Activated B cell treated with CpG ODN at 0.5 μM for 24 hours (primary cell): ENCODE measurements around the gene ACAN. TPM values are rescaled to one million over a fixed set of nuclear protein-coding genes. Genes with fewer than 3 reads are reported as not detected.

Experiments
- ATAC-seq: fragments of 200-7000 bp; cut with Tn5 transposase; one replicate; pipeline ENCODE4 v1.10.0; 2021; ENCODE audit warnings: low read depth, mild to moderate bottlenecking, moderate library complexity
- CTCF ChIA-PET: fragments of 350-600 bp; sonication (Branson Sonifier 250); formaldehyde crosslinking; loops from one replicate; lab custom pipeline; 2021; ENCODE audit warnings: antibody characterized with exemption; lab: Charles Lee
- POLR2A ChIA-PET: fragments of 350-600 bp; sonication (Branson Sonifier 250); formaldehyde crosslinking; loops from one replicate; lab custom pipeline; 2021; ENCODE audit warnings: antibody characterized with exemption; lab: Charles Lee
- DNase-seq: peaks from one replicate; pipeline ENCODE4 v3.0.0; 2022
- H3K27ac Mint-ChIP-seq: one replicate; pipeline ENCODE4 v1.8.0; 2020; ENCODE audit warnings: mixed read lengths
- H3K27me3 Mint-ChIP-seq: one replicate; pipeline ENCODE4 v1.8.0; 2021; ENCODE audit warnings: mixed read lengths
- H3K36me3 Mint-ChIP-seq: one replicate; pipeline ENCODE4 v1.8.0; 2021; ENCODE audit warnings: low read depth, mixed read lengths
- H3K4me1 Mint-ChIP-seq: one replicate; pipeline ENCODE4 v1.8.0; 2021; ENCODE audit warnings: mixed read lengths
- H3K4me3 Mint-ChIP-seq: one replicate; pipeline ENCODE4 v1.8.0; 2020; ENCODE audit warnings: mild to moderate bottlenecking, mixed read lengths
- H3K9me3 Mint-ChIP-seq: one replicate; pipeline ENCODE4 v1.8.0; 2020; ENCODE audit warnings: mixed read lengths
- intact Hi-C: fragments of 100-400 bp; cut with micrococcal nuclease; formaldehyde crosslinking; loops from one replicate; pipeline ENCODE4 v1.15.1; 2024
- total RNA-seq: library from RNA; stranded (reverse); gene quantifications from 2 replicates; pipeline ENCODE4 v1.2.3, GENCODE V29; 2022
- TF ChIP-seq, protein P1 (sequence below): fragments of 200-600 bp; IDR thresholded peaks from one replicate; pipeline ENCODE4 v1.8.0; 2022; ENCODE audit warnings: antibody characterized with exemption, mild to moderate bottlenecking

The ACAN gene
- total RNA-seq, 1 donor from 2014 or later, result not detected

DNA sequence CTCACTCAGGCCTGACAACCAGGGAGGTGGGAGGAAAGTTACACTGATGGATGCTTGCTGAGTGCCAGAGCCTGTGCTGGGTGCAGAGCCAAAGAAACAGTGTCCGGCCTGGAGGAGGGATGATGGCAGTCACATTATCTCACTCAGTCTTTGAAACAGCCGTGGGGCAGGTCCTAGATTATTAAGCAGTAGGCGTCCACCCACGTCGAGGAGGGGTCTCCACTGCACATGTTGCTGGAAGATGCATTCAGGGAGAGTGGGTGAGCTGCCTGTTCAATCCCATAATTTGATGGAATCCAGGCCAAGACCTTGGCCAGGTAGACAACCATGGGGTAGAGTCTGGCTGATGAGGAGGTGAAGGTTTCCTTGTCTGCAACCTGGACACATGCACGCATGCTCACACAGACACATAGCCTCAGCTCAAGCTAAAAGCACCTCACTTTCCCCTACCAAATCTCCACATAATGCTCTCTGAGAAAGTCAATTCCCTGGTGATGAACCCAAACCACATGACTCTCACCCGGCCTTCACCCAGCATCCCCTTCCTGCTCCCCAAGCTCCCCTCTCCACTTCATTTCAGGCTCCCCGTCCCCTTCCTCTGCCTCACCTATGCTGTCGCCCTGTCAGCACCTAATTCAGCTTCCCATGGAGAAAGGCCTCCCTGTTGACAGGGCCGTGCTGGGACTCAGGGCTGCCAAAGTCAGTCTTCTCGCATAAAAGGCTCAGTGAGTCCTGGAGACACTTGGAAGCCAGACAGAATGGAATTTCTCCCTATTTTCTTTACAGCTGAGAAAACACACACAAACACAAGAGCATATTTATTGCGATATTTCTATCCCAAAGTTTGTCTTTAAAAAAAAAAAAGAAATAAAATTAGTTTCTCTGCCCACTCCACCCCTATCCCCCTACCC is 29.8 kb downstream of the ACAN start:
- ATAC-seq, result no peak
- TF ChIP-seq, protein P1, sequence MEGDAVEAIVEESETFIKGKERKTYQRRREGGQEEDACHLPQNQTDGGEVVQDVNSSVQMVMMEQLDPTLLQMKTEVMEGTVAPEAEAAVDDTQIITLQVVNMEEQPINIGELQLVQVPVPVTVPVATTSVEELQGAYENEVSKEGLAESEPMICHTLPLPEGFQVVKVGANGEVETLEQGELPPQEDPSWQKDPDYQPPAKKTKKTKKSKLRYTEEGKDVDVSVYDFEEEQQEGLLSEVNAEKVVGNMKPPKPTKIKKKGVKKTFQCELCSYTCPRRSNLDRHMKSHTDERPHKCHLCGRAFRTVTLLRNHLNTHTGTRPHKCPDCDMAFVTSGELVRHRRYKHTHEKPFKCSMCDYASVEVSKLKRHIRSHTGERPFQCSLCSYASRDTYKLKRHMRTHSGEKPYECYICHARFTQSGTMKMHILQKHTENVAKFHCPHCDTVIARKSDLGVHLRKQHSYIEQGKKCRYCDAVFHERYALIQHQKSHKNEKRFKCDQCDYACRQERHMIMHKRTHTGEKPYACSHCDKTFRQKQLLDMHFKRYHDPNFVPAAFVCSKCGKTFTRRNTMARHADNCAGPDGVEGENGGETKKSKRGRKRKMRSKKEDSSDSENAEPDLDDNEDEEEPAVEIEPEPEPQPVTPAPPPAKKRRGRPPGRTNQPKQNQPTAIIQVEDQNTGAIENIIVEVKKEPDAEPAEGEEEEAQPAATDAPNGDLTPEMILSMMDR, result no peak
- H3K27me3 Mint-ChIP-seq, result peaks cover 2% of the 10 kb centered on the region
- DNase-seq, result no peak
- H3K36me3 Mint-ChIP-seq, result no peaks in the 10 kb centered on the region
- no peak overlapping the region for H3K27ac Mint-ChIP-seq
- POLR2A ChIA-PET, result no interaction called here
- H3K4me1 Mint-ChIP-seq, result no peaks in the 10 kb centered on the region
- no peaks in the 10 kb centered on the region for H3K9me3 Mint-ChIP-seq
- CTCF ChIA-PET, result interaction anchor here (0.7 to 2.8 kb wide), 4 partner anchors 176 to 211 kb away, joined by 3 to 31 read pairs (median 4); partner anchors contain the start of genes AEN and ISG20
- H3K4me3 Mint-ChIP-seq, result no peak overlapping the region
- intact Hi-C loops, result no loop called here

DNA sequence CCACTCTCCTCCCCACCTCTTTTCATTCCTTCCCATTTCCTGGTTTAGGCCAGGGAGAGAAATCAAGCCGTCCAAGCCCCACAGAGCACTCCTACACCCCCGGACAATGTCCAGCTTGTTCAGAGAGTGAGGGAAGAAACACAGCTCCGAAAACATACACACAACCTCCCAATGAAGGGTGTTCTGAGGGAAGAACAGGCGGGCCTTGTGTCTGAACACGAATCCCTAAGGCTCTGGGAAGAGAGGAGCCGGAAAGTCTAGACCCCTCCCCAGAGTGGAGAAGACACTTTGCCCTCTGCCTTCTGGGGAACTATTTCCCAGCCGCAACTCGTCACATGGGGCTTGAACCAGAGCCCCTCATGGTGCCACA is 30.5 kb downstream of the ACAN start:
- intact Hi-C loops, result loop anchor here (1.0 kb wide), 2 partner anchors 176 to 209 kb away; no protein-coding TSS in a partner anchor
- Mint-ChIP-seq H3K27me3 (no peaks in the 10 kb centered on the region), H3K4me1 (no peaks in the 10 kb centered on the region), H3K27ac (no peak overlapping the region), H3K4me3 (no peak overlapping the region), H3K9me3 (no peaks in the 10 kb centered on the region), H3K36me3 (no peaks in the 10 kb centered on the region)
- POLR2A ChIA-PET, result no interaction called here
- DNase-seq (no peak), ATAC-seq (no peak)
- CTCF ChIA-PET, result interaction anchor here (0.7 to 2.8 kb wide), 4 partner anchors 177 to 212 kb away, joined by 3 to 31 read pairs (median 4); partner anchors contain the start of genes AEN and ISG20
- TF ChIP-seq, protein P1, result no peak

DNA sequence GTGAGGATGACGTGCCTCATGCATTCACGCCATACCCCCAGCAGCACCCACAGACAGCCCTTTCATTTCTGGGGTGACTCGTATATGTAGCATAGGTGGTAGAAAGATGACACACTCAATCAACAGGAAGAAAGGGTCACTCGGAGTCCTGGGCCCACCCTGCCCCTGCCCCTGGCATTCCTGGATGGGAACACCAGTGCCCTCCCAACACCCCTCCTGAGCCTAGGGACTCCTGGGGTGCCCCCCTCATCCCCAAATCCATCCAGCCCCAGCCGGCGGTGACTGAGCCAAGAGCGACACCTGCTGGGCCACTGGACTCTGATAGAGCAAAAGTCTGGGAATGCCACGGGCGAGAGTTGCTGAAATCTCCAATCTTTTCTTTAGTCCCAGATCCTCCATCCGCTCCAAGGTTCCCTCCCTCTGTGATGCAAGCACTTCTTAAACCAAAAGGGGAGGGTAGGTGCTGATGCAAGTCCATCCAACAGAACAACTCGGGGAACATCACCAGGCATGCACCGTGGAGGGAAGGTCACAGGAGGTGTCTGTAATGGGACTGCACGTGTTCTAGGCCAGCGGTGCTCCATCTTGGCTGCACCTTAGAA is 31.1 kb downstream of the ACAN start:
- Mint-ChIP-seq H3K36me3 (no peaks in the 10 kb centered on the region), H3K27me3 (no peaks in the 10 kb centered on the region), H3K4me1 (no peaks in the 10 kb centered on the region), H3K27ac (no peak overlapping the region), H3K4me3 (no peak overlapping the region), H3K9me3 (no peaks in the 10 kb centered on the region)
- TF ChIP-seq, protein P1, result no peak
- no peak for DNase-seq
- intact Hi-C loops, result loop anchor here (1.0 kb wide), 2 partner anchors 177 to 210 kb away; no protein-coding TSS in a partner anchor
- ChIA-PET POLR2A (interaction anchor here (0.6 kb wide), 1 partner anchor 19 kb away, joined by 3 read pairs; no protein-coding TSS in a partner anchor), CTCF (interaction anchor here (0.8 to 2.8 kb wide), 5 partner anchors 178 to 600 kb away, joined by 3 to 31 read pairs (median 4); partner anchors contain the start of gene AEN)
- ATAC-seq, result no peak

GRCh38 chr15:88835119-88835518 is 31.9 kb downstream of the ACAN start:
- Mint-ChIP-seq H3K27me3 (no peaks in the 10 kb centered on the region), H3K4me1 (no peaks in the 10 kb centered on the region), H3K36me3 (no peaks in the 10 kb centered on the region), H3K27ac (no peak overlapping the region), H3K9me3 (no peaks in the 10 kb centered on the region), H3K4me3 (no peak overlapping the region)
- no peak for ATAC-seq
- ChIA-PET CTCF (interaction anchor here (1.0 to 2.8 kb wide), 2 partner anchors 211 to 358 kb away, joined by 4 to 31 read pairs; no protein-coding TSS in a partner anchor), POLR2A (no interaction called here)
- intact Hi-C loops, result no loop called here
- no peak for DNase-seq
- TF ChIP-seq, protein P1, result no peak
